ENCODE results near the gene AFG1L.

AFG1L gene

DNA sequence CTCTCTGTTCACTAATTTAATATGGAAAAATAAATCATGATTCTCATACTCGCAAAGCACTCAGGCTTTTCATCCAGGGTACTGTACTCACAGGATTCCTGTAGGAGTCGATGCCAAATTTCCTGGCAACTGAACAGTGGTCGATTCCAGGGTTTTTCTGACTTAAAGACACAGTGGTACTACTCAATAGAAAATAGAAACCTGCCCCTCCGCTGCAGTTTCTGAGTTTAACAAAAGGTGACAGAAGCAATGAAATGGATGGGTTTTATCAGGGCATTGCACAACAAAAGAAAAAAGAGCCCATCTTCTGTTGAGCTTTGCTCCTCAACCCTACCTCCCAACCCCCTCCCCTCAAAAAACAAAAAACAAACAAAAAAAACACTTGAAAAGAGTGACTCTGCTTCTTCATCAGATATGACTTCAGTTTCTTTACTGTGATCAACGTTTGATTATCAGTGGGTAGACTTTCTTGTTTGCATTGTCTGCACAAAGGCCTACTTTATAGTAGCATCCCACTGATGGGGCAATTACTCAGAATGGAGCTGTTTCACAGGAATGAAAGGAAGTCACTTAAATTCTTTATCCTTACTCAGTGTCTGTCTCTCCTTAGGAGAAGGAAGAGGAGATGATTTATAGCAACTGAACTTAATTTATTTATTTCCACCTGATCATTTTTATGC, 169.7 kb downstream of the AFG1L start:
- no peak for DNase-seq

DNA sequence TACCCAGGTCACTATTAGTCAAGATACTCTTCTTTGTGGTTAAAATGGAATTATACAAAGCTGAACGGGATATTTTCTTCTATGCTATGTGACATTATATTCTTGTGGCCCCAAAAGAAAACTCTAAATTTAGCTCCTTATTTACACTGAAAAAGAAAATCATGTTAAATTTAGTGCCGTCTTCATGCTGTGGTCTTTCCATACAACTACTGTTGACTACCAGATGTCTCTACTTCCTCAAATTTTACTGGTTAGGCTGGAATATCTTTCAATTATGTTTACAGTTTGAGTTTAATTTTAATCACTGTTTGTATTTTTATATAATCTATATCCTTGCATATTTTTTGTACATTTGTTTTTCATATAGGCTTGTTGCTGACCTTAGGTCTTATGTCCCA, 170.2 kb downstream of the AFG1L start:
- DNase-seq, result no peak

DNA sequence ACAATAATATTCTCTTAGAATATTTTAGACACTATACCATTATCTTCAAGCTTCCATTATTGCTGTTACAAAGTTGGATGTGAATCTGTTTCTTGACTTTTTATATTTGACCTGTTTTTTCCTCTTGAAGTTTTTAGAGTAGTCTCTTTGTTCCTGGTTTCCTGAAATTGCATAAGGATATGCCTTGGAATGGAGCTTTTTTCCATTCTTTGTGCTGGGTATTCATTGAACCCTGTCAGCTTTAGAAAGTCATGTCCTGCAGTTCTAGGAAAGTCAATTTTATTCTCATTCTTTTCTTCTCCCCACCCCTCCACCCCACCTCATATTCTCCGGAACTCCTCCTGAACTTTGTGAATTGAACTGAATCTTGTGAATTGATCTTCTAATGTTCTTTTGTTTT, 173.5 kb downstream of the AFG1L start:
- no peak for DNase-seq

DNA sequence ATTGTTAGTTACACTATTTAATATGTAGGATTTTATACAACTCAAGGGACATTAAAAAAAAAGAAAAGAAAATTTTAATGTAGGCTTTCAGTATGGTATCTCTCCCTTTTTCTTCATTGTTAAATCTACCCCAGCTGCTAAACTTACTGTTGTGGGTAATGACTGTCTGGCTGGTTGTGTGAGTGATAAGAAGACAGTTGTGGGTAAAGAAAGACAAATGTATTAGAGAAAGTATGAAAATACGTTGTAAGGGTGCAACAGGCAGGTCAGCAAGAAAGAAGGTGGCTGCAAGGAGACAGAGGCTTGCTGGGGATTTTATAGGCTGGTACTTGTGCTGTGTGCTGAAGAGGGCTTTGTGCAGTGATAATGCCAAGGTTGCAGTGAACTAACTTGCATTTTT, 174.5 kb downstream of the AFG1L start:
- no peak for DNase-seq

DNA sequence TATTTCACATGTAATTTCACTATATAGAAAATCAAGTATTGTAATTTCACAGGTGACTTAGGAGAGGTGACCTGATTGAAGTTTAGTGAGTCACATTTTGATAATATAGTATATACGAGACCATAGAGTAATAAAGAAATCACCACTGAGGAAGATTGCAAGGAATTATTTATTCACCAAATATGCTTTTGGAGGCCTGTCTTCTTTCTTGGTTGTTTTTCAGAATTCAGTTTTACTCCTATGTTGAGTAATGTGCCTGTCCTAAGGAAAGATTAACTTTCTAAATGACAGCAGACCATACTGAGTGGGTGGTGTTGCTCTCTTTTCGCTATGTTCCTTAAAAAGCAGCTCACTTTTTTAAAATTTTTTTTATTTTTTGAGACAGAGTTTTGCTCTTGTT, 178.3 kb downstream of the AFG1L start:
- no peak for DNase-seq

DNA sequence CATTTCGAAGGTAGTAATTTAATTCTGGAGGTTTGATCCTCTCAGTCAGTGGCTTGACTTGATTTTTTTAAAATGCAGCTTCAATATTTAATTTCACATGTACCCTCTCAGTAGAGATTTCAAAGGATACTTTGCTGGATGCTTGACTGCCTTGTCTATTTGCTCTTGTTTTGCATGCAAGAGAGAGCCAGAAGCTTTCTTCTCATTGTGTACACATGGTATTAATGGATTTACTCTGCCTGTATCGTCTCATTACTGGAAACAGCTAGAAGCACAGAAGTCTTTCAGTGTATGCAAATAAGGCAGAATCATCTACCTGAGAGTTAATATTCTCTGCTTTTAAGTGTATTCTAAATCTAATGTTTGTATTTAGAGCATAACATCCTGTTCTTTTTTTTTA, 181.5 kb downstream of the AFG1L start:
- no peak for DNase-seq

DNA sequence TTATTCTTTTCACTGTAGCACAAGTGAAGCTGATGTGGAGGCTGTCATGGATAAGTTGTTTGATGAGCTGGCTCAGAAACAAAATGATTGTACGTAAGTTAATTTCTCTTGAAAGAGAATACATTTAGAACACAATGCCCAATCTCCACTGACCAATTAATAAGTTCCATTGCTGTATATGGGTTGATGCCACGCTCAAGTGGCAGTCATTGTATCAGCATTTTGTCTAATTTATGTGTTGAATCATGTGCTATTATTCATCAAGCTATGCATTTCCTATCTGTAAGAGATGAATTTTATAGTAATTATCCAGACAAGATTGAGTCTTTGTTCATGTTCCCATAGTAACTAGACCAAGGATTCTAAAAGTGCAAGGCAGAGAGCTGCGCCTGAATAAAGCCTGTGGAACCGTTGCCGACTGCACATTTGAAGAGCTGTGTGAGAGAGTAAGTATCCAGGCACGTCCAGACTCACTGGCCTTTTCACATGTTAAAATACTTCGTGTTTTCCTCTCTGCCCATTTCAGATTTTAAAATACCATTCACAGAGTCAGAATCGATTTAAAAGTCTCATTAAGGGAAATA, 182.1 kb downstream of the AFG1L start:
- no peak for DNase-seq

DNA sequence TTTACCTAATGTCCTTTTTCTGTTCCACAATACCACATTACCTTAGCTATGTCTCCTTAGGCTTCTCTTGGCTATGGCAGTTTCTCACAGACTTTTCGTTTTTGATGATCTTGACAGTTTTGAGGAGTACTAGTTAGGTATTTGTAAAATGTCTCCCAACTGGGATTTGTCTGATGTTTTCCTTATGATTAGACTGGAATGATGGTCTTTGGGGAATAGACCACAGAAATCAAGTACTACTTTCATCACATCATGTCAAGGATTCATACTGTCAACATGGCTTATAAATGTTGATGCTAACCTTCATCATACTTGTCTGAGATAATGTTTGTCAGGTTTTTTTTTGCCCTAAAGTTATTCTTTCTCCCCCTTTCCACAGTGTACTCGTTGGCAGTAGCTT, 187.7 kb downstream of the AFG1L start:
- no peak for DNase-seq

DNA sequence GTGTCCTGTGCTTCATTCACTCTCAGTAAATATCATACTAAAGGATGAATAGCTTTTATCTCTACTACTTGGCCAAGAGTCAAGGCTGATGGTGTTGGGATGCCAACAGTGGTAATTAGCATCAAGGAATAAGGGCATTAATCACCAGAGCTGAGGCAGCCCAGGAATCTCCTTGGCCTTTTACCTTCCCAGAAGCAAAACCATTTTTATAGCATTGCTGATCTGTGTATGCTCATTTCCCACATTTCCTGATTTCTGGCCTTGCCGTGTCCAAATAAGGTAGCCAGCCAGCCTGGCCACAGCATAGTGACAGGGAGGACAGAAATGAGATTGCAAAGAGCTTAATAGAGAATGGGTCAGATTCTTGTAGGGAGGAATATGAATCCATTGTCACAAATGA, 189.2 kb downstream of the AFG1L start:
- no peak for DNase-seq

DNA sequence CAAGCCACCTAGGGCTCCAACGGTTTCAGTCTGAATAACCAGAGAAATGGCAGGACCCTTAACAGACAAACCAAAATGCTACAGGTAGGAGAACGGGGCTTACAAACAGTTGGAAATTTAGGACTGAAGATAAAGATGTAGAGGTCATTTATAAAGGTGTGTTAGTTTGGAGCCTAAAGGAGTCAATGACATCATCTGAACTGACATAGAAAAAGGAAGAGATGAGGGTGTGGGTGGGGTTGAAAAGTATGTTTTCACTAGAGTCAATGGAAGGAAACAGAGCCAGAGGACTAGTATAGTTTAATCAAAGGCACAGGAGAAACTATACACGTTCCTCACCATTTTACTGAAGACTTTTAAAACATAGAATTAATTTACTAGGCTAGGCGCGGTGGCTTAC, 194.8 kb downstream of the AFG1L start:
- DNase-seq, result no peak

DNA sequence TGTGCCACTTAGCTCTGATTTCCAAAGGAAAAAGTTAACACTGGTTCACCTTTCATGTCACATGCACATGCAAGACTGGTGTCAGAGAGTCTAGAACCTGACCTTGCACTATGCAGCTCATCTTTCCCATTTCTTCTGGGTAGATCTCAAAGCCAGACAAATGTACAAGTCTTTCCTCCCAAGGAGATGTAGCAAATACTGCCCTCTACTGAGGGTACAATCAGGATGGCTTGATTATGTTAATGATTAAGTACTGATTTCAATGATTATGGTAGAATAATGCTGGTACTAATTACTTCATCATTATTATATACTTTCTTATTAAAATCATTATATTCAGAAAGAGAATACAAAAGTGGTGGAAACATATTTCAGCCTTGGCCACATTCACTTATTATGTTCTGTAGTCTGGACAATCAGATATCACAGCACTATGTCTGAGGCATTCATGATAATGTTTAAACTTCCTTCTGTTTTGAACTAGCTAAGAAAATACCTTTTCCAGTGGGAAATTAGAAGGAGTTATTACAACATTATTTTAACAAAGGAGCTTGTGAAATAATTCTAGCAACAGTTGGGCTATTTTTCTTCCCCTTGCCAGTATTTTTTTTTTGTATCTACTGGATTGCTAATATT, 197.4 kb downstream of the AFG1L start:
- no peak for DNase-seq

DNA sequence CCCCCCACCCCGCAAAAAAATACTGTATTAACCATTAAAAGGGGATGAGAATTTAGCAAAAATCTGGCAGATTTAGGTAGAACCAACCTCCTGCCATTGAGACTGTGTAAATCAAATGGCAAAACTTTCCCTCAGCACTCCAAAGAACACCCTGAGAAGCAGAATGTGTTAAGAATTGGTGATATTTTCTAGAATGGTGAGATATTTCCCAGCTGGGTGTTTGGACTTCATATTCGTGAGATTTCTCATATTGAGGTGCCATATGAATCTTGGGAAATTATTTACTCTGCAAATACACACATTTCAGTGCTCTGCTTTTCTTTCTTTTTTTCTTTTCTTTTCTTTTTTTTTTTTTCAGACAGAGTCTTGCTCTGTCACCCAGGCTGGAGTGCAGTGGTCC, 199.6 kb downstream of the AFG1L start:
- DNase-seq, result no peak

DNA sequence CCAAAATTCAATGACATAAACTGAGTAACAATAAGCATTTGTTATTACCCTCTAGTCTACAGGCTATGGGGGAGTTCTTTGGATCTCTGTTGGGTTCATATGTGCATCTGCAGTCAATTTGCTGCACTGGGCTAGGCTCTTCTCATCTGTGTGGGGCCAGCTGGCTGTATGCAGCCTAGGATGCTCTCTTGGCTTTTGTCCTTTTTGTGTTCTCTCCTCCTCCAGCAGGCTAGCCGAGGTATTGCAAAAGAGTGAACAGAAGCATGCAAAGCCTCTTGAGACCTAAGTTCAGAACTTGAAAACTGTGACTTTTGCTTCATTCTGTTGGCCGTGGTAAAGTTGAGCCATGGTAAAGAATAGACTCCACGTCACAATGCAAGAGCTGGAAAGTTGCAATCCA, 203.0 kb downstream of the AFG1L start:
- DNase-seq, result no peak

DNA sequence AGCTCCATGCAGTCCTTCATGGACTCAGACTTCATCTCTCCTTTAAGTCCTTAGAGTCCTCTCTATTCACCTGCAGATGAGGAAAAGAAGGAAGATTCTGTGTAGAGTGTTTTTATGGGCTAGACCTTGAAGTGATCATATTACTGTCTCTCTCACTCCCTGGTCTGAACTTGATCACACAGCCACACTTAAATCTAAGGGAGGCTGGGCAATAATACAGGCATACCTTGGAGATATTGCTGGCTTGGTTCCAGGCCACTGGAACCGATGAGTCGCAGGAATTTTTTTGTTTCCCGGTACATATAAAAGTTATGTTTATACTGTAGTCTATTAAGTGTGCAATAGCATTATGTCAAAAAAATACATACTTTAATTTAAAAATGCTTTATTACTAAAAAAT, 206.7 kb downstream of the AFG1L start:
- DNase-seq, result no peak

DNA sequence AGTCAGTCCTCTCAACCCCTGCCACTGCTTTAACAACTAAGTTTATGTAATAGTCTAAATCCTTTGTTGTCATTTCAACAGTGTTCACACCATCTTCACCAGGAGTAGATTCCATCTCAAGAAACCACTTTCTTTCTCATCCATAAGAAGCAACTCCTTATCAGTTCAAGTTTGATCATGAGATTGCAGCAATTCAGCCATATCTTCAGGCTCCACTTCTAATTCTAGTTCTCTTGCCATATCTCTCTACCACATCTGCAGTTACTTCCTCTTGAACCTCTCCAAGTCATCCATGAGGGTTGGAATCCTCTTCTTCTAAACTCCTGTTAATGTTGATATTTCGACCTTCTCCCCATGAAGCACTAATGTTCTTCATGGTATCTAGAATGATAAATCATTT, 208.0 kb downstream of the AFG1L start:
- no peak for DNase-seq

DNA sequence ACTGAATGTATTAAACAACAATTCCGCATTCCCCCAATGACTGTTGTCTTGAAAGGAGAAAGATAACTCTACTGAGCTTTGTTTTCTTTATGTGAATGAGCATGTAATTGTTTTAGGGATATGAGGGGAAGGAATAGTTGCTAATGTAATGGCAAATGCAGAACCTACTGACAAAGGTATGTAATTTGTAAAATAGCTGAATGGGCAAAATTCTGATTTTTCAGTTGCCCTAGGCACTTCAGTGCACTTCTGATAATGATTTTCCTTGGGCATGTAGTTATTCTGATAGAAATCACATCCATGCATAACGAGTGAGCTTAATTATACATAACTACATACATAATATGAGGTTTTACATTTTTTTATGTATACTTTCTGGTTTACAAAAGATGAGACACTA, 212.5 kb downstream of the AFG1L start:
- DNase-seq, result no peak

DNA sequence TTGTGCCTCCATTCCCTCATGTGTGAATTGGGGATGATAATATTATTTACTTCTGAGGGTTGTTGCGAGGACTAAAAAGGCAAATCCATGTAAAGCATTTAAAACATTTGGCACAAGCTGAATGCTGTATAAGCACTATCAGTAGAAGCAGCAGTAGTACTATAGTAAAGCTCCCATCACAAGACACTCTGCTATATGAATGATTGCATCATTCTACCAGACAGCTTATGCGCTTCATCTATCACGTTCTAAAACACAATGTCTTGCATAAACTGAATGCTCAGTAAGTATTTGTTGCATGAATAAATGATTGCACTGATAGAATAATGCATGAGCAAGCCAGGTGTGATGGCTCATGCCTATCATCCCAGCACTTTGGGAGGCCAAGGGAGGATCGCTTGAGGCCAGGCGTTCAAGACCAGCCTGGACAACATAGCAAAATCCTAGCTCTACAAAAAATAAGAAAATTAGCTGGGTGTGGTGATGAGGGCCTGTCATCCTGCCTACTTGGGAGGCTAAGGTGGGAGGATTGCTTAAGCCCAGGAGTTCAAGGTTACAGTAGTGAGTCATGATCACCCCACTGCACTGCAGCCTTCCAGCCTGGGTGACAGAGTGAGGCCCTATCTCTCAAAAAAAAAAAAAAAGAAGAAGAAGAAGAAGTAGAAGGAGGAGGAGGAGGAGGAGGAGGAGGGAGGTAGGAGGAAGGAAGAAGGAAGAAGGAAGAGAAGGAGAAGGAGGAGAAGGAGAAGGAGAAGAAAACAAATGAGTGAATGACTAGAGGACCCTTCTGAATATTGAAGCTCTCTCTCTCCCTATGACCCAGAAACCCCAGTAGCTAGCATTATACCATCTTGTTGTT, 215.8 kb downstream of the AFG1L start:
- no peak for DNase-seq

DNA sequence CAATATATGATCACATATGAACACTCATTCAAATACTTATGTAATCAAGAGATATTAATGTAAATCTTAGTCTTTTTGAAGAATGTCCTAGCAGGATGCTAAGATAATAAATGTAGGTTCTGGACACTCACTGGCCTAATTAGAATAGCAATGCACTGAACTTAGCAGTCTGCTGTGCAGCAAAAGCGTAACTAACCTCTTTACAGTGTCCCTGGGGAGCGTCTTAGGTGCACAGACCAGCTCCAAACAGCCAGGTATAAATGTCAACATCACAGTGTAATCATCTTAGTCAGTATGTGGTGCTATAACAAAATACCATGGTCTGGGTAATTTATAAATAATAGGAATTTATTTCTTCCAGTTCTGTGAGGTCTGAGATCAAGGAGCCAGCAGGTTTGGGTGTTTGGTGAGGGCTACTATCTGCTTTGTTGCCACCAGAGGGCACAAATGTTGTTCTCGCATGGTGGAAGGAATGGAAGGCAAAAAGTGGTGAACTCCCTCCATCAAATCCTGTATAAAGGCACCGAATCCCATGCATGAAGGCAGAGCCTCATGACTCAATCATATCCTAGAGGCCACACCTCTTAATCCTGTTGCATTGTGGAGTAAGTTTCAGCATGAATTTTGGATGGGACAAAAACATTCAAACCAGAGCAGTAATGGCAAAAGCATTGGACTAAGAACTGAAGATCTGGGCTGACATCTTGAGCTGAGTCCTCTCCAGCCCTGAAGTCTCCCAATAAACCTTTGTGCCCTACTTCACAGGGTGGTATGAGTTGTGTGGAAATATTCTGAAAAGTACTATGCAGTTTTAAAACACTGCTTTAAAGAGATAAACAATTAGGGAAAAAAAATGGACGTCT, 224.1 kb downstream of the AFG1L start:
- no peak for DNase-seq

DNA sequence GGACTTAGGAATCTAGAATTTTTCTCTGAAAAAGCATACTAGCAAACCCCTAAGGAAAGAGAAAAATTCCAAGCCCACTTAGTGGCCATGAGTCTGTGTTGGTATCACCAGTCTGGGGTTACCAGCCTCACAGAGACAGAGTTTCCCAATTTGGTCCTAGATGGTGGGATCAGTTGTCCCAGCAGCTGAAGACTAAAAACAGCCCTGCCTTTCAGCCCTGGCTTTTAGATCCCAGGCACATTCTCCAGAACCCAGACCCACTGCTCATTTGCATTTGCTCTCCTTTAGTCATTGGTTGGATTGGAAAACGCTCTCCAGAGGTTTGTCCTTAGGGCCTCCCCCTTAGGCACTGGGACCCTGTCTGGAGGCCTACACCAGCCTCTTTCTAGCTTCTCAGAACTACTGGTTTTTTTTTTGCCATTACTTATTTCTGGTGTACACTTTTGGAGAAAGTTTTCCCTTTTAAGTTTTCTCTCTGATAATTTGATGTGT, 226.8 kb downstream of the AFG1L start:
- no peak for DNase-seq

DNA sequence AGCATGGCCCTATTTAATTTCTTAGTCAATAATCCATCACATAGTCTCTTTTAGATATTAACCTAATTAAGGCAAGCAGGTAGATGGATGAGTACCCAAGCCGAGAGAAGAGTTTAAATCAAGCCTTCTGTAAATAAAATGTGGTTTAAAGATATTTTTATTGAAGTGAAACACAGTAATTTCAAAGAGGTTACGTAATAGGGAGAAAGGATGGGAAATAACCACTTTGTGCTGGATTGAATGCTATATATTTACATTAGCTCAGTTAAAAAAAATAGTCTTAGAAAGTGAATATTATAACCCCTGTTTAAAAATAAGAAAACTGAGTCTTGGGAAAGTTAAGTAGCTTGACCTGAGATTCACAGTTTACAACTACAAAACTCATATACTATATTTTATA, 228.8 kb downstream of the AFG1L start:
- no peak for DNase-seq

DNA sequence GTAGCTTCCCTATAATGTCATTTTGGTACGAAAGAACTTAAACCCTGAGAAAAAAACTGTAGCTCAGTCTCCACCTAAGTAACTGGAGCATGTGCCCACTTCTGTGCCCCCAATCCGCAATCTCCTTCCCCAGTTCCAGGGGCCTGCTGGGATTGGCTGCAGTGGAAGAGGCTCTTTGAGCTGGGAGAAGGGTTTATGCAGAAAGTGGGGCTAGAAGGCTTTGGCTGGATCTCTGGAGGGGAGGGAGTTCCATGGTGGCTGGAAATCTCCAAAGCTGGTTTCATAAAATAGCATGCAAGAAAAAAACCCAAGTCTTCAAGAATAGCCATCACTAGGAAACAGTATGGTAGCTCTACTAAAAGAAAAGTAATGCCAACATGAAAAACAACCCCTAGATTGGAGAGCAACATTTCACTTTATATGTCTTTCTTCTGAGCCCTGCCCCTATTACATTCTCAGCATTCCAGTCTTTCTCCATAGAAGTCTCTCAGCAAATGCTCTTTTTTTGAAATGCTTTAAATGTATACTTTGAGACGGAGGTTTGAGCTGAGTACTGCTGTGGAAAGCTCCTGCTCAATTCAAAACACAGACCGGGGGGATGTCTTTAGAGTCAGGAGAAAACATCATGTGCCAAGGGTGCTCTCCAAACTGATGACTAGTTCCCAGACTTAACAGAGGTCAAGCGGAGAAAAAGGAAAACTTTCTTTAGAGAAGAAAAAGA, 229.8 kb downstream of the AFG1L start:
- DNase-seq, result no peak

DNA sequence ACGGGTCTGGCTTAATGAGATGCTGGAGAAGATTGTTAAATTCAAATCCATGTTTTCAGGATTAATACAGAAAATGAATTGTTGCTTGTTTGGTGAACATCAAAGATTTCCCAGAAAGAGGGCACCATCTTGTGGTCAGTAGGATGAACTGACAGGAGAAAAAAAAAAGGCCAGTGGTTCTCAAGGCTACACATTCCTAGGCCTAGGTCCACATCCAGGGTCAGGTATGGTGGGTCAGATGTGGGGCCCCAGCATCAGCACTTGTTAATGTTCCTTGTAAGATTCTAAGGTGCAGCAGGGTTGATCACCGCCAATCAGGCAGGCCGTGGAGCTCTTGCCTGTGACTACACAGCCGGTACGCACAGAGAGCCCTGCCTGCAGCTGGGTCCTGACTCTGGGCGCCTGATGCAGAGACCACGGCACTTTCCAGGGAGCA, 231.9 kb downstream of the AFG1L start:
- DNase-seq, result no peak
